Hematopoietic multipotent progenitor cell (in vitro differentiated cells): Measurements from ENCODE around the gene YJU2. TPM values are rescaled to one million over a fixed set of nuclear protein-coding genes. Genes with fewer than 3 reads are reported as not detected.
"Not testable (repeated sequence)": the region's sequence is repeated elsewhere in the genome, so short reads cannot be mapped to it uniquely, and the experiment has no call there.

Source experiments
- DNase-seq, 3 donors: peaks; one replicate each; pipeline ENCODE4 v3.0.0-alpha.2; 2011 to 2015; ENCODE audit warnings: low read depth in 2 of 3, low spot score in 2 of 3
- total RNA-seq: library from RNA; depleted of rRNA; stranded (reverse); fragments of >200 nt; gene quantifications from one replicate; pipeline ENCODE4 v1.2.3, GENCODE V29; 2012

YJU2 gene
- total RNA-seq, 1 donor = 48.5 TPM

GRCh38 chr19:4267101-4267900 lies 20.4 kb downstream of the YJU2 start:
- peak in 2 of 3 donors; percentile 53 to 61 for DNase-seq

DNA sequence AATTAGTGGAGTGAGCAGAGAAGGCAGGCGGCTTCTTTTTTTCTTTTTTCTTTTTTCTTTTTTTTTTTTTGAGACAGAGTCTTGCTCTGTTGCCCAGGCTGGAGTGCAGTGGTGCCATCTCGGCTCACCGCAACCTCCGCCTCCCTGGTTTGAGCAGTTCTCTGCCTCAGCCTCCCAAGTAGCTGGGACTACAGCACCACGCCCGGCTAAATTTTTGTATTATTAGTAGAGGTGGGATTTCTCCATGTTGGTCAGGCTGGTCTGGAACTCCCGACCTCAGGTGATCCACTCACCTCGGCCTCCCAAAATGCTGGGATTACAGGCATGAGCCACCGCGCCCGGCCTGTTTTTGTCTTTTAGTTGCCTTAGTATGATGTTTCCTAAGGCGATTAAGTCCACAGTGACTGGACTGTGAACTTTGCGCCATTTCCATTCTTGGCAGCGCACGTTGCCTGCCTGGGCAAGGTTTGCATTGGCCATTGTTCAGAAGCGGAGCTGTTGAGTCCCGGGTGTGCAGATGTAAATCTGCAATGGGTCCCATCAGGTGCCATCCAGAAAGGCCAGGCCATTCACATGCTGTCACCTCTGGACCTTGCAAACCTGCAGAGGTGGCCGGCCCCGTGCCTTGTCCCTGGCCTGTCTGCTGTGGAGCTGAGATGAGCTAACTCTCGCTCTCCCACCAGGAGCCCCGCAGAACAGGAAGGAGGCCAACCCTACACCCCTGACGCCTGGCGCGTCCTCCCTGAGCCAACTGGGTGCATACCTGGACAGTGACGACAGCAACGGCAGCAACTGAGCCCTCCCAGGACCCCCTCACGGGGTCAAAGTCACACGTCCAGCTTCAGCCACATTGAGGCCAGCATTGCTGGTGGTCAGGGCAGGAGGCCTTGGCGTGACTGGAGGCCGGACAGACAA lies 21.3 kb downstream of the YJU2 start:
- no peak for DNase-seq

- no peak for DNase-seq
Observed at GRCh38 chr19:4268816-4269430, 22.0 kb downstream of the YJU2 start.

- no peak for DNase-seq
Observed at GRCh38 chr19:4272894-4273293, 26.0 kb downstream of the YJU2 start.

DNA sequence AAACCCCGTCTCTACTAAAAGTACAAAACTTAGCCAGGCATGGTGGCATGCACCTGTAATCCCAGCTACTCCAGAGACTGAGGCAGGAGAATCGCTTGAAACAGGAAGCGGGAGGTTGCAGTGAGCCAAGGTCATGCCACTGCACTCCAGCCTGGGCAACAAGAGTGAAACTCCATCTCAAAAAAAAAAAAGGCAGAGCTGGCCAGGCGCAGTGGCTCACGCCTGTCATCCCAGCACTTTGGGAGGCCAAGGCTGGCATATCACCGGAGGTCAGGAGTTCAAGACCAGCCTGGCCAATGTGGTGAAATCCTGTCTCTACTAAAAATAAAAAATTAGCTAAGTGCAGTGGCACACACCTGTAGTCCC lies 27.4 kb downstream of the YJU2 start:
- not testable (repeated sequence) for DNase-seq

- no peak for DNase-seq
Observed at GRCh38 chr19:4277191-4277696, 30.4 kb downstream of the YJU2 start.

- no peak for DNase-seq
Observed at GRCh38 chr19:4278010-4278409, 31.1 kb downstream of the YJU2 start.

GRCh38 chr19:4278419-4279266 lies 31.8 kb downstream of the YJU2 start, which contains the start of gene SHD:
Gene SHD, plus strand, starts transcription at chr19:4279266. Its CDS starts 798 bp downstream, at chr19:4280064.
- peak in 1 of 3 donors; percentile 60 for DNase-seq

DNA sequence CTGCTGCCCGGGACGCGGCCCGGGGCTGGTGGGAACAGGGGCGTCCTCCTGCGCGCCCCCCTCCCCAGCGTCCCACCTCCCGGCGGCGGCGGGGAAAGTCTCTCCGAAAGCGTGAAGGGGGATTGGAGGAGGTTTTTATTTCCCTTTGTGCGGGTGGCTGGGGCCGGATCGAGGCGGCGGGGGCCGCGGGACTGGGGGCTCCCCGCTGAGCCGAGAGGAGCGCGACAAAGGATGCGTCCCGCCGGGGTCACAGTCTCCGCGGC lies 32.3 kb downstream of the YJU2 start:
- no peak for DNase-seq

GRCh38 chr19:4279530-4280422 lies 32.9 kb downstream of the YJU2 start:
- DNase-seq = no peak

DNA sequence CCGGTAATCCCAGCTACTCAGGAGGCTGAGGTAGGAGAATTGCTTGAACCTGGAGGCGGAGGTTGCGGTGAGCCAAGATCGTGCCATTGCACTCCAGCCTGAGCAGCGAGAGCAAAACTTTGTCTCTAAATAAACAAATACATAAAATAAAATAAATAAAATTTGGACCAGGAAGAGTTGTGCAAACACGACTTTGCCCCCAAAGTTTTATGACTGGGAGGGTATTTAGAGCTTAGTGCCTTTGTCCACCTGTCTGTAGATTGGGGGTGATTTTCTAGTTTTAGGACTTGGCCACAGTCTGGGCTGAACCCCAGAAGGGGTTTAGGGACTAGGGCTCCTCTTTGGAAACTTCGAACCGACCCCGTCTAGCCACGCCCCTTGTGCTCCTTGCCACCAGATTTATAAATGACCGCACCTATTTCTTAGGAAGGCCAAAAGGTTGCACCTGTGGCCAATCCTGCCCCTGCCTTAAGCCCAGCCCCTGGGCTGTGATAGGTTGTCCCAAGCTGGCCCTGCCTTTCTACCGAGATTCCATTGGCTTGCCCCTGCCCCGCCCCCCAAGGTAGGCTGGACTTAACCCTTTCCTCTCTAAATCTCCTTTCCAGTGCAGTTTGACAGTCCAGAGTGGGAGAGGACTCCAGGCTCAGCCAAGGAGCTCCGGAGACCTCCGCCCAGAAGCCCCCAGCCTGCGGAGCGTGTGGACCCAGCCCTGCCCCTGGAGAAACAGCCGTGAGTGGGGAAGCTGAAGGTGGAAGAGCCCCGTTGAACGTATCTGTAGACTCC lies 37.5 kb downstream of the YJU2 start:
- DNase-seq = no peak

GRCh38 chr19:4284974-4285373 lies 38.1 kb downstream of the YJU2 start:
- DNase-seq = no peak

- not testable (repeated sequence) for DNase-seq
Observed at GRCh38 chr19:4286141-4286540, 39.3 kb downstream of the YJU2 start.

- no peak for DNase-seq
Observed at GRCh38 chr19:4288091-4288777, 41.4 kb downstream of the YJU2 start.

- DNase-seq = no peak
Observed at GRCh38 chr19:4291184-4291732, 44.4 kb downstream of the YJU2 start.

GRCh38 chr19:4292515-4292914 lies 45.6 kb downstream of the YJU2 start:
- no peak for DNase-seq

- DNase-seq = no peak
Observed at GRCh38 chr19:4294389-4294788, 47.5 kb downstream of the YJU2 start.
